GM20431 (cell line): ENCODE results near the gene NFE2L2.
"Not testable (repeated sequence)": the region's sequence is repeated elsewhere in the genome, so short reads cannot be mapped to it uniquely, and the experiment has no call there.

Source experiments
- in situ Hi-C: fragments of 300-500 bp; cut with MseI, MboI; formaldehyde crosslinking; loops from one replicate; pipeline ENCODE4 v1.15.0; 2020; ENCODE audit warnings: low sequenced_read_pairs; ENCODE audit not compliant: unreplicated experiment

Gene NFE2L2

DNA sequence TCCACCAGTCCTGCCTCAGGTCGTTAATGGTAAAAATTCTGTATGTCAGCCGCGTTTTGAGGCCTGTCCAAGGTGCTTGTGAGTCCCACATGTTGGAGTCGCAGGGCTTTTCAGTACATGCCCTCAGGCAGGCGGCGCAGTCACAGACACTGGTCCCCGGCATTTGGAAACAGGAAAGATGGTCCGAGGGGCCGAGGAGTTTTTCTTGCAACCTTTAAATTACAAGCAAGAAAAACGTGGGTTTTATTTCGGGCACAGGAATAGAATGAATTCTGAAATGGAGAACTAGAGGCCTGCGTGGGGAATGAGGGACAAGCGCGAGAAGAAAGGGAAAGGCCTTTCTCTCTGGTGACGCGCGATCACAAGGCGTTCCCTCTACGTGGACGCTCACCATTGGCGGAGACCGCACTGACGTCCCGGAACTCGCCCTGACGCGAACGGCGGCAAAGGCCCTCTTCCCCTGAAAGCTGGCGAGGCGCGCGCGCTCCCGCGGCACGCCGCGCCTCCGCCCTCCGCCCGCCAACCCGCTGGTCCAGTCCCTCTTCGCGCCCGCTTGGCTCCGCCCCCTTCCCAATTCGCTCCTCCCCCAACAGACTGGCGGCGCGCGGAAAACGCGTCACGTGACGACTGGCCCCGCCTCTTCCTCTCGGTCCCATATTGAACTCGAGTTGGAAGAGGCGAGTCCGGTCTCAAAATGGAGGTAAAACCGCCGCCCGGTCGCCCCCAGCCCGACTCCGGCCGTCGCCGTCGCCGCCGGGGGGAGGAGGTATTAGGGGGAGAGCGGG is 52.2 kb downstream of the NFE2L2 start, which contains the start of gene HNRNPA3:
Gene HNRNPA3, plus strand, starts transcription at position 689 of the 785 bp plus-strand sequence. Its CDS starts 6 bp downstream, at position 695.
- in situ Hi-C loops: no loop called here

DNA sequence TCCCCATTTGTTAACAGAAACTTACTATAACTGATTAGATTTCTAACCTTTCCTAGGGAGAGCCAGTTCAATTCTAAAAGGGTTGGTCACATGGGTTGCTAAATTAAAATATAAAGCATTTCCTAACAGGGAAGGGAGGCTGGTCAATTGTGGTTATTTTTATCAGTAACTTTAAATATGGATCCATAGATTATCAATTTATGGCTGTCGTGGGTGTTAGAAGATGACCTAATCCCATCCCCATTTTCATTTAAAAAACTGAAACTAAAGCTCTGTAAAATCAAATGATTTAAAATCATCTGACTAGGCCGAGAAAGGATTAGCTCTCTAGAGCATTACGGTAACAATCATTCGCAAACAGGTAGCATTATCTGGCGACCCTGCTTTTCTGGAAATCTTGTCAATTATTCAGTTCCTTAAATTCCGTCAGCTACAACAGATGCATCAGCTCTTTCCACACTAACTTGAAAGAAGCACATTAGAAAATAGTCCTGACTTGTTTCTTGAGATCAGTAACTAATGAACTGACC is 52.9 kb downstream of the NFE2L2 start:
- in situ Hi-C loops: no loop called here

DNA sequence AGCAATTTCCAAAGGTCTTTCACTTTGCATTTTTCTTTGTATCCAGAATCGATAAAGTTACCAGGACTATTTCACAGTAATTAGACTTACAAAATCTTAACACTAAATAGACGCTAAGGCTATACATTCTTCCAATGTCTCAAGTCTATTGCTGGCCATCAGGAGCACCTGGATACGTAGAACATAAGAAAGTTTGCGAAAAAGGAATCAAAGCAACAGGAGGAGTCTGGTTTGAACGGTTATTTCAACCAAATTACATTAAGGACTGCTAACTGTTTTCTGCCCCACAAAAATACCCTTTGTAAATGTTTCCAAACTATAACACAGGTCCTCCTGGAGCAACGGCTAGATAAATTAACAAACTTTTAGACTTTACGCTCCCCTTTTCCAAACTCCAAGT is 53.4 kb downstream of the NFE2L2 start:
- in situ Hi-C loops: no loop called here

DNA sequence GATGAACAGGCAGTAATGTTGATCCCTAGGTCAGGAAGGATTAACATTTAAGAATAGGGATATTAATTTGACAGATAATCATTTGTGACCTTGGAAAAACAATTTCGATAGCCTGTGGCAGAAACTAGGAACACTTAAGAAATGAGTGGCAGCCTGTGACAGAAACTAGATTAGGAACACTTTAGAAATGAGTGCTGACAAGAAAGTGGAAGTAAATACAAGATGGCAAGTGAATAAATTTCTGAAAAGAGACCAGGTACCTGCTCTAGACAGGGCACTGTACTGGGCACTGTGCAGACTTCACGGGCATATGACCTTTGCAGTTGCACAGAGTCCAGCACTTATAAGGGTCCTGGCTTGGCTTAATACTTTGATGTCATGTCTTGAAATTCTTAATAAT is 57.4 kb downstream of the NFE2L2 start:
- in situ Hi-C loops: no loop called here

DNA sequence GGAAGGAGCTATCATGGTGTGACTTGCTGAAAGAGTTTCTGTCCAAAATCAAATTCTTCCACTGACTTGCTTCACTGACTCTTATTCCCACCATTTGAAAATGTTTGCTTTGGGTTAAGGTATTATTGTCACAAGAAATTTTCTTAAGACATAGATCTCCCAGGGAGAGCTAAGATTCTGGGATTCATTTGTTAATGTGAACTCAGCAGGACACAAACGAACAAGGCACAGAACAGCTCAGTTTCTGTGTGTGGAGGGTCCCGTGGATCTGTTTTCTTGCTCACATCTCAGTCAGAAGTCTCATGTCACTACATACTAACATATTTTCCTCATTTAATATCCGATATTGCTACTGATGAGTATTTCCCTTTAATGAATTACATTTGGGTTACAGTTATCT is 60.1 kb downstream of the NFE2L2 start:
- in situ Hi-C loops: no loop called here

- in situ Hi-C loops: no loop called here
These were observed 62.6 kb downstream of the NFE2L2 start for GRCh38 chr2:177201919-177202346.

GRCh38 chr2:177200419-177200818 is 64.1 kb downstream of the NFE2L2 start:
- in situ Hi-C loops: not testable (repeated sequence)

DNA sequence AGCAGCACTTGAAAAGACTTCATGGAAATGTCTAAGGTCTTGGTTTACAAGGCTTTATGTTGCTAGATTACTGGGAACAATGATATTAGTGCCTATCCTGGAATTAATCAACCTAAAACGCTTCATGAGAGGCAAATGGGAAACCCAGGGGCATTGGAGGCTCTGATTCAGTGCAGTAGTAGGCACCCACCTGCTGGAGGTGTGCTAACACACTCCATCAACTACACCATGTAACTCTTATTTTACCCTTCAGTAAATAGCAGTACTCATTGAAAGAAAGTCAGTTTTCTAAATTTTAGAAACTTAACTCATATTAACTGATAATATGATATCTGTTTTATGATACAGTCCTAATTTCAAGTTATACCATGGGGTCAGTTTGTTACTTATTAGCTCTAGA is 69.3 kb downstream of the NFE2L2 start:
- in situ Hi-C loops: no loop called here

- in situ Hi-C loops: no loop called here
These were observed 71.3 kb downstream of the NFE2L2 start for GRCh38 chr2:177193240-177193639.

DNA sequence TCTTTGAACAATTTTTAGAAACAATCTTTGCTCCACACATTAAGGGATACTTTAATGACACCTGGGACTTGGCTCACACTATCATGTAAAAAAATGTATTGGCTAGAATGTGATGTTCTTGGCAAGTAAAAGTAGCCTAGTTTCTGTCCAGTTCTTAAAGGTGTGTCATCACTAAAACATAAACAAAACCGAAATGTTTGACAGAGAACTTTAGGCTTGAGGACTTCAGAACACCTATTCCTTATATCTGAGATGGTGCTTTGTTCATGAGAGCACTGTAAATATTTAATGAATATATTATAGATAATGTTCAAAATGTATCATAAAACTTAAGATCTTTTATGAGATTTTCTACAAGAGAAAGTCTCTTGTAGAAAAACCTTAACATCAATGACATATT is 71.7 kb downstream of the NFE2L2 start:
- in situ Hi-C loops: no loop called here

- in situ Hi-C loops: no loop called here
These were observed 73.6 kb downstream of the NFE2L2 start for GRCh38 chr2:177190941-177191340.

GRCh38 chr2:177188482-177189469 is 75.8 kb downstream of the NFE2L2 start:
- in situ Hi-C loops: no loop called here

GRCh38 chr2:177187631-177188312 is 76.8 kb downstream of the NFE2L2 start:
- in situ Hi-C loops: no loop called here

- in situ Hi-C loops: not testable (repeated sequence)
These were observed 78.5 kb downstream of the NFE2L2 start for GRCh38 chr2:177186038-177186437.

- in situ Hi-C loops: no loop called here
These were observed 79.9 kb downstream of the NFE2L2 start for GRCh38 chr2:177184606-177185005.

DNA sequence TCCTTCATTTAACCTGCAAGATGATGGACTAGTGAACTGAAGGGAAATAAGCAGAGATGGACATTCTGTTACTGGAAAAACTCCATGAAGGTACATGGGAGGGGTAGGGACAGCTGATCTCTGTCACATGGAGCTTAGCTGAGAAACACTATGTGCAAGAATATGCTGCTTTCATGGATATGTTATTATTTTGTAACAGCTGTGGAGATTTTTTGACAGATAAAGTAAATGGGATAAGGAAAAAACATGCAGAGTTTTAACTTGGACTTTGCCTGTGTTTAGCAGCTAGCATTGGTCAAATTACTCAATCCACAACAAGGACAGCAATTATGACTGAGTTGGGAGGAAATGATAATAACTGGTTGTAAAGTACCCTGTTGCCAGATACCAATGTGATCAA is 80.7 kb downstream of the NFE2L2 start:
- in situ Hi-C loops: no loop called here
